Ascending aorta (tissue), 2 donors: ENCODE measurements around the gene NLK. TPM values are rescaled to one million over a fixed set of nuclear protein-coding genes. Genes with fewer than 3 reads are reported as not detected.
"Not testable (repeated sequence)": the region's sequence is repeated elsewhere in the genome, so short reads cannot be mapped to it uniquely, and the experiment has no call there.

Experiments
- DNase-seq, 2 donors: peaks; one replicate each; pipeline ENCODE4 v3.0.0-alpha.2; 2019; ENCODE audit warnings: low spot score in 2 of 2
- H3K27ac ChIP-seq, 2 donors: fragments of 200-600 bp; sonication (generic); one replicate each; pipeline ENCODE4 v1.5.1; 2016 to 2017; ENCODE audit warnings: mild to moderate bottlenecking in 1 of 2
- H3K27me3 ChIP-seq: fragments of 200-600 bp; sonication (generic); one replicate; pipeline ENCODE4 v1.5.1; 2017
- H3K36me3 ChIP-seq, 2 donors: fragments of 200-600 bp; sonication (generic); one replicate each; pipeline ENCODE4 v1.5.1; 2016
- H3K4me1 ChIP-seq, 2 donors: fragments of 200-600 bp; sonication (generic); one replicate each; pipeline ENCODE4 v1.5.1; 2016 to 2017; ENCODE audit warnings: mild to moderate bottlenecking in 1 of 2
- H3K4me3 ChIP-seq, 2 donors: fragments of 200-600 bp; sonication (generic); one replicate each; pipeline ENCODE4 v1.5.1; 2016 to 2017; ENCODE audit warnings: mild to moderate bottlenecking in 1 of 2
- H3K9me3 ChIP-seq, 2 donors: fragments of 200-600 bp; sonication (generic); one replicate each; pipeline ENCODE4 v1.5.1; 2016
- intact Hi-C: fragments of 100-400 bp; cut with DNase I; formaldehyde crosslinking; loops from one replicate; pipeline ENCODE4 v1.15.1; 2023
- total RNA-seq: library from RNA; depleted of rRNA; stranded (reverse); fragments of >200 nt; gene quantifications from one replicate; pipeline ENCODE4 v1.1.0, GENCODE V29; 2016
- TF ChIP-seq, protein P1 (sequence below), 3 experiments: fragments of 200-600 bp in 2 of 3; fragments of 450-650 bp in 1 of 3; sonication (generic) in 2 of 3; IDR thresholded peaks; one replicate each; pipeline ENCODE4 v1.5.1; 2016 to 2019; ENCODE audit warnings: antibody characterized with exemption in 3 of 3, mild to moderate bottlenecking in 1 of 3, moderate library complexity in 1 of 3

Gene NLK
- total RNA-seq, 1 donor from 2014 or later: 37.8 TPM

DNA sequence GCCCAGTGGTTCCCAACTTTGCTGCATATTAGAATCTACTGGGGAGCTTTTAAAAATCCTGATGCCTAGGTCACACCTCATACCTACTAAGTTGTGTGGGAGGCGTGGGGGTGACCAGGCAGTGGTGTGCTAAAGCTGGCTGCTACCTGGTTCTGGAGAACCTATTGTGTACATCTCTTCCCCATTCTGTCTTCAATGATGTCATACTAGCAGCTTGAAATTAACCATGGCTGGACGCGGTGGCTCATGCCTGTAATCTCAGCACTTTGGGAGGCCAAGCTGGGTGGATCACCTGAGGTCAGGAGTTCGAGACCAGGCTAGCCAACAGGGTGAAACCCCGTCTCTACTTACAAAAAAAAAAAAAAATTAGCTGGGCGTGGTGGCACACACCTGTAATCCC lies 11.3 kb upstream of the NLK start:
- Histone ChIP-seq H3K4me1 (no peaks in the 10 kb centered on the region), H3K9me3 (no peaks in the 10 kb centered on the region), H3K27me3 (no peaks in the 10 kb centered on the region), H3K36me3 (no peaks in the 10 kb centered on the region), H3K4me3 (no peak overlapping the region), H3K27ac (no peak overlapping the region)
- intact Hi-C loops: no loop called here
- TF ChIP-seq, protein P1, sequence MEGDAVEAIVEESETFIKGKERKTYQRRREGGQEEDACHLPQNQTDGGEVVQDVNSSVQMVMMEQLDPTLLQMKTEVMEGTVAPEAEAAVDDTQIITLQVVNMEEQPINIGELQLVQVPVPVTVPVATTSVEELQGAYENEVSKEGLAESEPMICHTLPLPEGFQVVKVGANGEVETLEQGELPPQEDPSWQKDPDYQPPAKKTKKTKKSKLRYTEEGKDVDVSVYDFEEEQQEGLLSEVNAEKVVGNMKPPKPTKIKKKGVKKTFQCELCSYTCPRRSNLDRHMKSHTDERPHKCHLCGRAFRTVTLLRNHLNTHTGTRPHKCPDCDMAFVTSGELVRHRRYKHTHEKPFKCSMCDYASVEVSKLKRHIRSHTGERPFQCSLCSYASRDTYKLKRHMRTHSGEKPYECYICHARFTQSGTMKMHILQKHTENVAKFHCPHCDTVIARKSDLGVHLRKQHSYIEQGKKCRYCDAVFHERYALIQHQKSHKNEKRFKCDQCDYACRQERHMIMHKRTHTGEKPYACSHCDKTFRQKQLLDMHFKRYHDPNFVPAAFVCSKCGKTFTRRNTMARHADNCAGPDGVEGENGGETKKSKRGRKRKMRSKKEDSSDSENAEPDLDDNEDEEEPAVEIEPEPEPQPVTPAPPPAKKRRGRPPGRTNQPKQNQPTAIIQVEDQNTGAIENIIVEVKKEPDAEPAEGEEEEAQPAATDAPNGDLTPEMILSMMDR (IDR thresholded peaks at IDR 0.05): no peak
- no peak for DNase-seq

DNA sequence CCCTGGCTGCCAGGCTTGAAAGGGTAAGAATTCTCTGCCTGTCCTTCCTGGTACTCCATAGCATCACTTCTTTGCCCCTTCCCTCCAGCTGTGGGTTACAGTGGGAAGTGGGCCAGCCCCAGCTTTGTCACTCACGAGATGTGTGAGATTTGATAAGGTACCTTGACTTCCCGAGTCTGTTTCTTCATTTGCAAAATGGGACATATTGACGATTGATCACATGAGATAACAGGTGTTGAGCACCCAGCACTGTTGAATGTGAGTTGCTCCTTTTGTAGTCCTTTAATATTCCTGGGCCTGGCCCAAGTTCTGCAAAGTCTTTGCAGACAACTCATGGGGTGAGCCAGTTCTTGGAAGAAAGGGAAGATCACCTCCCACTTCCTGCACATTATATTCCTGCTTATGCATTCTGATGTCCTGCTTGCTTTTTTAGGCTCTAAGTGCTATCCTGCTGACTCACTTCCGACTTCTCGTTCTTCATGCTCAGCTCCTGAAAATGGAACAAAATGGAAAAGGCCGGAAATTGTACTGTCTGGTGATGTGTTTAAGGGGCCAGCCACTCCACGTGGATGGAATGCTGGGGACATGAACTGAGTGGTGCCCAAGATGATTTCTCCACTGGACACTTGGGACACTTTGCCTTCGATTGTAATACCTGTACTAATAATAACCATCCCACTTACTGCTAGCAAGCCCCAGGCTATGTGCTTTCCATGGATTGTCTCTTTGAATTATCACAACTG lies 8.3 kb upstream of the NLK start:
- Histone ChIP-seq H3K36me3 (no peaks in the 10 kb centered on the region), H3K27me3 (no peaks in the 10 kb centered on the region), H3K9me3 (no peaks in the 10 kb centered on the region), H3K4me1 (no peaks in the 10 kb centered on the region), H3K27ac (no peak overlapping the region), H3K4me3 (no peak overlapping the region)
- intact Hi-C loops: no loop called here
- TF ChIP-seq, protein P1 (IDR thresholded peaks at IDR 0.05): no peak
- DNase-seq: no peak

GRCh38 chr17:28035452-28035851 lies 7.0 kb upstream of the NLK start:
- DNase-seq, H3K4me1 ChIP-seq, H3K36me3 ChIP-seq, H3K4me3 ChIP-seq, H3K9me3 ChIP-seq, H3K27me3 ChIP-seq, H3K27ac ChIP-seq, intact Hi-C loops: not testable (repeated sequence)

DNA sequence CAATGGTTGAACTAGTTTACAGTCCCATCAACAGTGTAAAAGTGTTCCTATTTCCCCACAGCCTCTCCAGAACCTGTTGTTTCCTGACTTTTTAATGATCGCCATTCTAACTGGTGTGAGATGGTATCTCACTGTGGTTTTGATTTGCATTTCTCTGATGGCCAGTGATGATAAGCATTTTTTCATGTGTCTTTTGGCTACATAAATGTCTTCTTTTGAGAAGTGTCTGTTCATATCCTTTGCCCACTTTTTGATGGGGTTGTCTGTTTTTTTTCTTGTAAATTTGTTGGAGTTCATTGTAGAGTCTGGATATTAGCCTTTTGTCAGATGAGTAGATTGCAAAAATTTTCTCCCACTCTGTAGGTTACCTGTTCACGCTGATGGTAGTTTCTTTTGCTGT lies 6.6 kb upstream of the NLK start:
- H3K9me3 ChIP-seq, DNase-seq, H3K36me3 ChIP-seq, intact Hi-C loops, H3K27me3 ChIP-seq, H3K4me1 ChIP-seq, H3K27ac ChIP-seq, H3K4me3 ChIP-seq: not testable (repeated sequence)

GRCh38 chr17:28038802-28039201 lies 3.7 kb upstream of the NLK start:
- H3K4me3 ChIP-seq: no peak overlapping the region
- H3K4me1 ChIP-seq: peaks cover 9% of the 10 kb centered on the region in 2 donors
- no peak overlapping the region for H3K27ac ChIP-seq
- TF ChIP-seq, protein P1 (IDR thresholded peaks at IDR 0.05): no peak
- no peaks in the 10 kb centered on the region for H3K36me3 ChIP-seq
- H3K27me3 ChIP-seq: no peaks in the 10 kb centered on the region
- DNase-seq: no peak
- H3K9me3 ChIP-seq: no peaks in the 10 kb centered on the region
- intact Hi-C loops: no loop called here

GRCh38 chr17:28039251-28039650 lies 3.2 kb upstream of the NLK start:
- no peaks in the 10 kb centered on the region for H3K9me3 ChIP-seq
- peaks cover 9 to 10% of the 10 kb centered on the region in 2 donors for H3K4me1 ChIP-seq
- intact Hi-C loops: no loop called here
- H3K27ac ChIP-seq: no peak overlapping the region
- no peaks in the 10 kb centered on the region for H3K36me3 ChIP-seq
- no peak overlapping the region for H3K4me3 ChIP-seq
- TF ChIP-seq, protein P1 (IDR thresholded peaks at IDR 0.05): no peak
- no peaks in the 10 kb centered on the region for H3K27me3 ChIP-seq
- DNase-seq: no peak
